SK-N-SH treated with all-trans-retinoic acid at 6 μM for 48 hours (cell line): Measurements from ENCODE around the gene GRB7.
"Not testable (repeated sequence)": the region's sequence is repeated elsewhere in the genome, so short reads cannot be mapped to it uniquely, and the experiment has no call there.

ENCODE experiments used
- ATAC-seq: fragments of 200-7000 bp; cut with Tn5 transposase; 3 replicates; pipeline ENCODE4 v1.9.1; 2020; ENCODE audit warnings: mild to moderate bottlenecking, moderate library complexity
- BACH2 ChIP-seq: fragments of 250-450 bp; sonication (Bioruptor Pico); IDR thresholded peaks from 2 replicates; pipeline ENCODE4 v1.9.0; 2021; ENCODE audit warnings: mild to moderate bottlenecking, borderline replicate concordance
- CSDC2 ChIP-seq: fragments of 250-450 bp; sonication (Bioruptor Pico); IDR thresholded peaks from 2 replicates; pipeline ENCODE4 v1.5.0; 2020; ENCODE audit warnings: mild to moderate bottlenecking, moderate library complexity
- ESRRG ChIP-seq: fragments of 250-450 bp; sonication (Bioruptor Pico); IDR thresholded peaks from 2 replicates; pipeline ENCODE4 v1.6.1; 2021; ENCODE audit warnings: mild to moderate bottlenecking
- ISL1 ChIP-seq: fragments of 250-450 bp; sonication (Bioruptor Pico); IDR thresholded peaks from 2 replicates; pipeline ENCODE4 v2.1.2; 2022; ENCODE audit warnings: mild to moderate bottlenecking, moderate library complexity
- OSR1 ChIP-seq: fragments of 250-450 bp; sonication (Bioruptor Pico); IDR thresholded peaks from 2 replicates; pipeline ENCODE4 v1.8.0; 2022; ENCODE audit warnings: moderate library complexity, mild to moderate bottlenecking, inconsistent platforms
- PPARA ChIP-seq: fragments of 250-450 bp; sonication (Bioruptor Pico); IDR thresholded peaks from 2 replicates; pipeline ENCODE4 v1.5.0; 2020; ENCODE audit warnings: mild to moderate bottlenecking, borderline replicate concordance
- SNAI2 ChIP-seq: fragments of 250-450 bp; sonication (Bioruptor Pico); IDR thresholded peaks from 2 replicates; pipeline ENCODE4 v1.5.0; 2020; ENCODE audit warnings: mild to moderate bottlenecking, moderate library complexity
- TOX ChIP-seq: fragments of 250-450 bp; sonication (Bioruptor Pico); IDR thresholded peaks from 2 replicates; pipeline ENCODE4 v1.8.0; 2021; ENCODE audit warnings: mild to moderate bottlenecking, moderate library complexity, borderline replicate concordance
- ZC3H10 ChIP-seq: fragments of 250-450 bp; sonication (Bioruptor Pico); IDR thresholded peaks from 2 replicates; pipeline ENCODE4 v1.5.1; 2021; ENCODE audit warnings: mild to moderate bottlenecking, moderate library complexity
- ZFP3 ChIP-seq: fragments of 250-450 bp; sonication (Bioruptor Pico); IDR thresholded peaks from 2 replicates; pipeline ENCODE4 v1.5.0; 2020; ENCODE audit warnings: mild to moderate bottlenecking, moderate library complexity
- ZFP30 ChIP-seq: fragments of 450-650 bp; formaldehyde crosslinking; IDR thresholded peaks from 2 replicates; pipeline ENCODE4 v1.5.0; 2022; ENCODE audit warnings: mild to moderate bottlenecking, moderate library complexity
- ZNF565 ChIP-seq: fragments of 450-650 bp; formaldehyde crosslinking; conservative IDR thresholded peaks from 2 replicates; pipeline ENCODE4 v1.5.0; 2020; ENCODE audit warnings: low read depth, mild to moderate bottlenecking, moderate library complexity
- ZNF8 ChIP-seq: fragments of 450-650 bp; formaldehyde crosslinking; IDR thresholded peaks from 2 replicates; pipeline ENCODE4 v1.5.0; 2020; ENCODE audit warnings: mild to moderate bottlenecking, moderate library complexity
- TF ChIP-seq, protein P1 (sequence below): fragments of 250-450 bp; sonication (Bioruptor Pico); IDR thresholded peaks from 2 replicates; pipeline ENCODE4 v1.5.1; 2020; ENCODE audit warnings: low read depth, mild to moderate bottlenecking, moderate library complexity
- TF ChIP-seq, protein P2 (sequence below): fragments of 250-450 bp; sonication (Bioruptor Pico); IDR thresholded peaks from 2 replicates; pipeline ENCODE4 v1.5.0; 2020; ENCODE audit warnings: mild to moderate bottlenecking, moderate library complexity
- TF ChIP-seq, protein P3 (sequence below): fragments of 250-450 bp; sonication (Bioruptor Pico); IDR thresholded peaks from 2 replicates; pipeline ENCODE4 v1.8.0; 2020; ENCODE audit warnings: mild to moderate bottlenecking, moderate library complexity, borderline replicate concordance
- TF ChIP-seq, protein P4 (sequence below): fragments of 250-450 bp; sonication (Bioruptor Pico); IDR thresholded peaks from 2 replicates; pipeline ENCODE4 v1.5.1; 2021; ENCODE audit warnings: mild to moderate bottlenecking, moderate library complexity

Gene GRB7

DNA sequence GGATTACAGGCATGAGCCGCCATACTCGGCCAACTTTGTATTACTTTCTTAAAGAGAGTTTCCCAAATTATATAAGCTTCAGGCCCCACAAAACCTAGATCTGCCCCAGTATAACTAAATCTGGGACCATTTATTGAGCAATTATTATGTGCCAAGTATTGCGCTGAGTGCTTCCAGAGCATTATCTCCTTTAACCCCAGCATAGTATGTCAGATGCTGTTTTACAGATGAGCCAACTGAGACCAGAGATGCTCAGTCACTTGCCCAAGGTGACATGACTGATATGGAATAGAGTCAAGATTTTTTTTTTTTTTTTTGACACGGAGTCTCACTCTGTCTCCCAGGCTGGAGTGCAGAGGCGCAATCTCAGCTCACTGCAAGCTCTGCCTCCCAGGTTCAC lies 39.8 kb upstream of the GRB7 start (continued):
- TF ChIP-seq, protein P1, sequence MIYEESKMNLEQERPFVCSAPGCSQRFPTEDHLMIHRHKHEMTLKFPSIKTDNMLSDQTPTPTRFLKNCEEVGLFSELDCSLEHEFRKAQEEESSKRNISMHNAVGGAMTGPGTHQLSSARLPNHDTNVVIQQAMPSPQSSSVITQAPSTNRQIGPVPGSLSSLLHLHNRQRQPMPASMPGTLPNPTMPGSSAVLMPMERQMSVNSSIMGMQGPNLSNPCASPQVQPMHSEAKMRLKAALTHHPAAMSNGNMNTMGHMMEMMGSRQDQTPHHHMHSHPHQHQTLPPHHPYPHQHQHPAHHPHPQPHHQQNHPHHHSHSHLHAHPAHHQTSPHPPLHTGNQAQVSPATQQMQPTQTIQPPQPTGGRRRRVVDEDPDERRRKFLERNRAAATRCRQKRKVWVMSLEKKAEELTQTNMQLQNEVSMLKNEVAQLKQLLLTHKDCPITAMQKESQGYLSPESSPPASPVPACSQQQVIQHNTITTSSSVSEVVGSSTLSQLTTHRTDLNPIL (CRISPR knock-in tag), result no peak
- no peak for TF ChIP-seq TOX
- TF ChIP-seq, protein P2, sequence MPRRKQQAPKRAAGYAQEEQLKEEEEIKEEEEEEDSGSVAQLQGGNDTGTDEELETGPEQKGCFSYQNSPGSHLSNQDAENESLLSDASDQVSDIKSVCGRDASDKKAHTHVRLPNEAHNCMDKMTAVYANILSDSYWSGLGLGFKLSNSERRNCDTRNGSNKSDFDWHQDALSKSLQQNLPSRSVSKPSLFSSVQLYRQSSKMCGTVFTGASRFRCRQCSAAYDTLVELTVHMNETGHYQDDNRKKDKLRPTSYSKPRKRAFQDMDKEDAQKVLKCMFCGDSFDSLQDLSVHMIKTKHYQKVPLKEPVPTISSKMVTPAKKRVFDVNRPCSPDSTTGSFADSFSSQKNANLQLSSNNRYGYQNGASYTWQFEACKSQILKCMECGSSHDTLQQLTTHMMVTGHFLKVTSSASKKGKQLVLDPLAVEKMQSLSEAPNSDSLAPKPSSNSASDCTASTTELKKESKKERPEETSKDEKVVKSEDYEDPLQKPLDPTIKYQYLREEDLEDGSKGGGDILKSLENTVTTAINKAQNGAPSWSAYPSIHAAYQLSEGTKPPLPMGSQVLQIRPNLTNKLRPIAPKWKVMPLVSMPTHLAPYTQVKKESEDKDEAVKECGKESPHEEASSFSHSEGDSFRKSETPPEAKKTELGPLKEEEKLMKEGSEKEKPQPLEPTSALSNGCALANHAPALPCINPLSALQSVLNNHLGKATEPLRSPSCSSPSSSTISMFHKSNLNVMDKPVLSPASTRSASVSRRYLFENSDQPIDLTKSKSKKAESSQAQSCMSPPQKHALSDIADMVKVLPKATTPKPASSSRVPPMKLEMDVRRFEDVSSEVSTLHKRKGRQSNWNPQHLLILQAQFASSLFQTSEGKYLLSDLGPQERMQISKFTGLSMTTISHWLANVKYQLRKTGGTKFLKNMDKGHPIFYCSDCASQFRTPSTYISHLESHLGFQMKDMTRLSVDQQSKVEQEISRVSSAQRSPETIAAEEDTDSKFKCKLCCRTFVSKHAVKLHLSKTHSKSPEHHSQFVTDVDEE (CRISPR knock-in tag), result no peak
- no peak for TF ChIP-seq BACH2 (CRISPR knock-in tag)
- TF ChIP-seq ISL1, result no peak
- no peak for TF ChIP-seq OSR1 (CRISPR knock-in tag)
- TF ChIP-seq ZFP3 (CRISPR knock-in tag), result no peak
- no peak for TF ChIP-seq ZC3H10 (CRISPR knock-in tag)
- no peak for TF ChIP-seq SNAI2 (CRISPR knock-in tag)
- no peak for TF ChIP-seq ESRRG (CRISPR knock-in tag)

DNA sequence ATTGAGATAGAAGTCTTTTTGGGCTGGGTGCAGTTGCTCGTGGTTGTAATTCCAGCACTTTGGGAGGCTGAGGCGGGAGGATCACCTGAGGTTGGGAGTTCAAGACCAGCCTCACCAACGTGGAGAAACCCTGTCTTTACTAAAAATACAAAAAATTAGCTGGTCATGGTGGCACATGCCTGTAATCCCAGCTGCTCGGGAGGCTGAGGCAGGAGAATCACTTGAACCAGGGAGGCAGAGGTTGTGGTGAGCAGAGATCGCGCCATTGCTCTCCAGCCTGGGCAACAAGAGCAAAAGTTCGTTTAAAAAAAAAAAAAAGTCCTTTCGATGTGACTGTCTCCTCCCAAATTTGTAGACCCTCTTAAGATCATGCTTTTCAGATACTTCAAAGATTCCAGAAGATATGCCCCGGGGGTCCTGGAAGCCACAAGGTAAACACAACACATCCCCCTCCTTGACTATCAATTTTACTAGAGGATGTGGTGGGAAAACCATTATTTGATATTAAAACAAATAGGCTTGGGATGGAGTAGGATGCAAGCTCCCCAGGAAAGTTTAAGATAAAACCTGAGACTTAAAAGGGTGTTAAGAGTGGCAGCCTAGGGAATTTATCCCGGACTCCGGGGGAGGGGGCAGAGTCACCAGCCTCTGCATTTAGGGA lies 38.5 kb upstream of the GRB7 start:
- ATAC-seq, result not testable (repeated sequence)

DNA sequence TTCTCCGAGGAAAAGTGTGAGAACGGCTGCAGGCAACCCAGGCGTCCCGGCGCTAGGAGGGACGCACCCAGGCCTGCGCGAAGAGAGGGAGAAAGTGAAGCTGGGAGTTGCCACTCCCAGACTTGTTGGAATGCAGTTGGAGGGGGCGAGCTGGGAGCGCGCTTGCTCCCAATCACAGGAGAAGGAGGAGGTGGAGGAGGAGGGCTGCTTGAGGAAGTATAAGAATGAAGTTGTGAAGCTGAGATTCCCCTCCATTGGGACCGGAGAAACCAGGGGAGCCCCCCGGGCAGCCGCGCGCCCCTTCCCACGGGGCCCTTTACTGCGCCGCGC lies 38.0 kb upstream of the GRB7 start, which contains the start of gene ERBB2:
ERBB2 (plus strand) TSS at position 247 of the 330 bp plus-strand sequence. CDS start 175 bp downstream, outside the sequence.
- ATAC-seq, result no peak

DNA sequence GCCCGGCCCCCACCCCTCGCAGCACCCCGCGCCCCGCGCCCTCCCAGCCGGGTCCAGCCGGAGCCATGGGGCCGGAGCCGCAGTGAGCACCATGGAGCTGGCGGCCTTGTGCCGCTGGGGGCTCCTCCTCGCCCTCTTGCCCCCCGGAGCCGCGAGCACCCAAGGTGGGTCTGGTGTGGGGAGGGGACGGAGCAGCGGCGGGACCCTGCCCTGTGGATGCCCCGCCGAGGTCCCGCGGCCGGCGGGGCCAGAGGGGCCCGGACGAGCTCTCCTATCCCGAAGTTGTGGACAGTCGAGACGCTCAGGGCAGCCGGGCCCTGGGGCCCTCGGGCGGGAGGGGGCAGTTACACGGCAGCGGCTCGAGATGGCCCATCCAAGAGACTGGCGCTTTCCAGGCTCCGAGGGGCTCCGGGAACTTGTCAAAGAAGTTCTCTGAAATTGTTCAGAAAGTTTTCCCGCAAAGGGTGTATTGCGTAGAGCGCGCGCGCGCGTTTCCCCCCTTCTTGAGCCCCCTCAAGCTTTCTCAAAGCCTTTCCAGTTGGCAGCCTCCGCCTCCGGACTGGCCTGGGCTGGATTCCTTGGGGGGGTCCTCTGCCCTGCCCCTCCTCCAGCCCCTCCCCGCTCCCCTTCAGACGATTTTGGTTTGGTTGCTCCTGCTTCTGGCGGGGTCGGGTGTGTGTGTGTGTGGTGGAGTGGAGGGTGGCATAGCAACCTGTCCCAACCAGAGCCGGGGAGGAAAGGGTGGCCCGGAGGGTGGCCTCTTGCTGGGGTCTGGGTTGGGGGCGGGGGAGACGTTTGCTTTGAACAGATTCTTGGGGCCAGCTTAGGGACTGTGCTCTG lies 37.4 kb upstream of the GRB7 start:
- TF ChIP-seq ZFP30 (CRISPR knock-in tag), result no peak
- ATAC-seq, result no peak

More for the DNA sequence above, 38.0 kb upstream of the GRB7 start, which contains the start of gene ERBB2:
- TF ChIP-seq, protein P3, sequence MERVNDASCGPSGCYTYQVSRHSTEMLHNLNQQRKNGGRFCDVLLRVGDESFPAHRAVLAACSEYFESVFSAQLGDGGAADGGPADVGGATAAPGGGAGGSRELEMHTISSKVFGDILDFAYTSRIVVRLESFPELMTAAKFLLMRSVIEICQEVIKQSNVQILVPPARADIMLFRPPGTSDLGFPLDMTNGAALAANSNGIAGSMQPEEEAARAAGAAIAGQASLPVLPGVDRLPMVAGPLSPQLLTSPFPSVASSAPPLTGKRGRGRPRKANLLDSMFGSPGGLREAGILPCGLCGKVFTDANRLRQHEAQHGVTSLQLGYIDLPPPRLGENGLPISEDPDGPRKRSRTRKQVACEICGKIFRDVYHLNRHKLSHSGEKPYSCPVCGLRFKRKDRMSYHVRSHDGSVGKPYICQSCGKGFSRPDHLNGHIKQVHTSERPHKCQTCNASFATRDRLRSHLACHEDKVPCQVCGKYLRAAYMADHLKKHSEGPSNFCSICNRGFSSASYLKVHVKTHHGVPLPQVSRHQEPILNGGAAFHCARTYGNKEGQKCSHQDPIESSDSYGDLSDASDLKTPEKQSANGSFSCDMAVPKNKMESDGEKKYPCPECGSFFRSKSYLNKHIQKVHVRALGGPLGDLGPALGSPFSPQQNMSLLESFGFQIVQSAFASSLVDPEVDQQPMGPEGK (CRISPR knock-in tag), result no peak

DNA sequence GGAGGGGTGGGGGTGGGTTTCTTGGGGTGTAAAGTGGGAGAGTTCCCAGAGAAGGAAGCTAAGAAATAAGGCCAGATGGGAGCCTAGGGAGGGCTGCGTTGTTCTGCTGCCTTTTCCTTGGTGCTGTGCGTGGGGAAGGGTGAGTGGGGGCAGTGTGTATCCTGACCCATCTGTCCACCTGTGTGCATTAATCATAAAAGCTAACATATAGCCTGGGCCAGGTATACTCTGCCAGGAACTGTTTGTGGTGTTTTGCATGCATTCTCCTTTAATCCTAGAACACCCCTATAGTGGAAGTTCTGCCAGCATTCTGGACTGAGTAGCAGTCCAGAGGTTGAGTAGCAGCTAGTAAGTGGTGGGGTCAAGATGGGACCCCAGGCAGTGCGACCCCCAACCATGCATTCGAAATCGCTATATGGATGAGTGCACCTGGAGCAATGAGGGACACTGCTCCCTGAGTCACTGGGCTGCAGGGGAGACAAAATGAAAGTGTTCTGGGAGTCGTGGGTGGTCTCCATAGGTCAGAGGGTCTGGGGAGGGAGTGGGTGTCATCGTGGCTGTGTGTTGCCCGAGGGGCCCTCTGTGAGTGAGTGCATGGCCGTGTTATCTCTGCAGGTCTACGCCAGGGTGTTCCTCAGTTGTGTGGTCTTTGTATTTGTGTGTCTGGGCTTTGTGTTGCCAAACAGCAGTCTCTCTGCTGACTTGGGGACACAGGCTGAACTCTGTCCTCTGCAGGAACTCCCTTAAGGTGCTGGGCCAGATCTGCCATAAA lies 36.5 kb upstream of the GRB7 start:
- TF ChIP-seq, protein P4, sequence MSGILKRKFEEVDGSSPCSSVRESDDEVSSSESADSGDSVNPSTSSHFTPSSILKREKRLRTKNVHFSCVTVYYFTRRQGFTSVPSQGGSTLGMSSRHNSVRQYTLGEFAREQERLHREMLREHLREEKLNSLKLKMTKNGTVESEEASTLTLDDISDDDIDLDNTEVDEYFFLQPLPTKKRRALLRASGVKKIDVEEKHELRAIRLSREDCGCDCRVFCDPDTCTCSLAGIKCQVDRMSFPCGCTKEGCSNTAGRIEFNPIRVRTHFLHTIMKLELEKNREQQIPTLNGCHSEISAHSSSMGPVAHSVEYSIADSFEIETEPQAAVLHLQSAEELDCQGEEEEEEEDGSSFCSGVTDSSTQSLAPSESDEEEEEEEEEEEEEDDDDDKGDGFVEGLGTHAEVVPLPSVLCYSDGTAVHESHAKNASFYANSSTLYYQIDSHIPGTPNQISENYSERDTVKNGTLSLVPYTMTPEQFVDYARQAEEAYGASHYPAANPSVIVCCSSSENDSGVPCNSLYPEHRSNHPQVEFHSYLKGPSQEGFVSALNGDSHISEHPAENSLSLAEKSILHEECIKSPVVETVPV (CRISPR knock-in tag), result no peak
- TF ChIP-seq ZNF565 (CRISPR knock-in tag) (no peak), TOX (no peak), ZFP30 (CRISPR knock-in tag) (no peak), ZNF8 (CRISPR knock-in tag) (no peak), ESRRG (CRISPR knock-in tag) (no peak), PPARA (CRISPR knock-in tag) (no peak), SNAI2 (CRISPR knock-in tag) (no peak), CSDC2 (no peak)
- TF ChIP-seq, protein P3 (CRISPR knock-in tag), result no peak
- TF ChIP-seq, protein P1 (CRISPR knock-in tag), result no peak
- TF ChIP-seq, protein P2 (CRISPR knock-in tag), result no peak
- ATAC-seq, result no peak
